Stromal cell of bone marrow (primary cell): Measurements from ENCODE around the gene BMPR1B.
"Not testable (repeated sequence)": the region's sequence is repeated elsewhere in the genome, so short reads cannot be mapped to it uniquely, and the experiment has no call there.

Experiments used
- DNase-seq: peaks from one replicate; pipeline ENCODE4 v3.0.0-alpha.2; 2012; ENCODE audit warnings: low read depth

Gene BMPR1B

GRCh38 chr4:94763005-94763404 is 5.2 kb downstream of the BMPR1B start:
- DNase-seq: no peak

- no peak for DNase-seq
Measured at GRCh38 chr4:94763500-94763899, 5.7 kb downstream of the BMPR1B start.

GRCh38 chr4:94764069-94764468 is 6.3 kb downstream of the BMPR1B start:
- no peak for DNase-seq

- no peak for DNase-seq
Measured at GRCh38 chr4:94765174-94765573, 7.4 kb downstream of the BMPR1B start.

GRCh38 chr4:94765648-94766047 is 7.9 kb downstream of the BMPR1B start:
- DNase-seq: no peak

- DNase-seq: peak; percentile 46
Measured at GRCh38 chr4:94766856-94767255, 9.1 kb downstream of the BMPR1B start.

- DNase-seq: no peak
Measured at GRCh38 chr4:94767446-94767845, 9.7 kb downstream of the BMPR1B start.

GRCh38 chr4:94782707-94783106 is 25.0 kb downstream of the BMPR1B start:
- DNase-seq: no peak

- no peak for DNase-seq
Measured at GRCh38 chr4:94791701-94792100, 33.9 kb downstream of the BMPR1B start.

- peak; percentile 57 for DNase-seq
Measured at GRCh38 chr4:94798808-94799207, 41.1 kb downstream of the BMPR1B start.

GRCh38 chr4:94801016-94801415 is 43.3 kb downstream of the BMPR1B start:
- no peak for DNase-seq

- DNase-seq: no peak
Measured at GRCh38 chr4:94802091-94802490, 44.3 kb downstream of the BMPR1B start.

- DNase-seq: no peak
Measured at GRCh38 chr4:94803181-94803580, 45.4 kb downstream of the BMPR1B start.

- no peak for DNase-seq
Measured at GRCh38 chr4:94804650-94805049, 46.9 kb downstream of the BMPR1B start.

GRCh38 chr4:94806376-94806775 is 48.6 kb downstream of the BMPR1B start:
- no peak for DNase-seq

GRCh38 chr4:94811643-94812042 is 53.9 kb downstream of the BMPR1B start:
- DNase-seq: no peak

GRCh38 chr4:94813221-94813620 is 55.5 kb downstream of the BMPR1B start:
- no peak for DNase-seq

- DNase-seq: no peak
Measured at GRCh38 chr4:94814237-94814636, 56.5 kb downstream of the BMPR1B start.

- no peak for DNase-seq
Measured at GRCh38 chr4:94819371-94820168, 61.8 kb downstream of the BMPR1B start.

GRCh38 chr4:94826206-94826605 is 68.5 kb downstream of the BMPR1B start:
- no peak for DNase-seq

- DNase-seq: peak; percentile 78
Measured at GRCh38 chr4:94827481-94828110, 69.8 kb downstream of the BMPR1B start.

- DNase-seq: no peak
Measured at GRCh38 chr4:94828882-94829281, 71.1 kb downstream of the BMPR1B start.

GRCh38 chr4:94831607-94832006 is 73.9 kb downstream of the BMPR1B start:
- no peak for DNase-seq

- not testable (repeated sequence) for DNase-seq
Measured at GRCh38 chr4:94832329-94832728, 74.6 kb downstream of the BMPR1B start.
